Mucosa of gallbladder (tissue), 1 donor: ENCODE measurements around the gene HSDL2. TPM values are rescaled to one million over a fixed set of nuclear protein-coding genes. Genes with fewer than 3 reads are reported as not detected.
"Not testable (repeated sequence)": the region's sequence is repeated elsewhere in the genome, so short reads cannot be mapped to it uniquely, and the experiment has no call there.

Experiments
- DNase-seq: peaks from one replicate; pipeline ENCODE4 v3.0.0-alpha.2; 2020; ENCODE audit warnings: low spot score
- total RNA-seq: library from RNA; stranded (reverse); gene quantifications from one replicate; pipeline ENCODE4 v1.2.1, GENCODE V29; 2021
- donor health status: DM: no; HTN: no; CAD: no.

The HSDL2 gene
- total RNA-seq, 1 donor from 2014 or later = 40.3 TPM

- no peak for DNase-seq
Measured at GRCh38 chr9:112500842-112501241, 120.9 kb downstream of the HSDL2 start.

- DNase-seq = no peak
Measured at GRCh38 chr9:112501287-112501686, 121.4 kb downstream of the HSDL2 start.

GRCh38 chr9:112502175-112502946 is 122.5 kb downstream of the HSDL2 start:
- no peak for DNase-seq

- DNase-seq = no peak
Measured at GRCh38 chr9:112503170-112503569, 123.3 kb downstream of the HSDL2 start.

GRCh38 chr9:112505086-112505485 is 125.2 kb downstream of the HSDL2 start:
- no peak for DNase-seq

- no peak for DNase-seq
Measured at GRCh38 chr9:112505607-112506006, 125.7 kb downstream of the HSDL2 start.

- DNase-seq = no peak
Measured at GRCh38 chr9:112506571-112506970, 126.7 kb downstream of the HSDL2 start.

- DNase-seq = no peak
Measured at GRCh38 chr9:112507001-112507680, 127.2 kb downstream of the HSDL2 start.

GRCh38 chr9:112508377-112508776 is 128.5 kb downstream of the HSDL2 start:
- no peak for DNase-seq

- DNase-seq = not testable (repeated sequence)
Measured at GRCh38 chr9:112512377-112512776, 132.5 kb downstream of the HSDL2 start.

- no peak for DNase-seq
Measured at GRCh38 chr9:112516769-112517168, 136.9 kb downstream of the HSDL2 start.

GRCh38 chr9:112520069-112520468 is 140.2 kb downstream of the HSDL2 start:
- no peak for DNase-seq

- no peak for DNase-seq
Measured at GRCh38 chr9:112520656-112521055, 140.7 kb downstream of the HSDL2 start.

Other genes with a start within 250 kb of the HSDL2 start
- gene SUSD1, start 204.8 kb upstream of the HSDL2 start, total RNA-seq = 20.5 TPM
- 65.2 TPM for gene PTBP3, start 46.5 kb upstream of the HSDL2 start, total RNA-seq
- 11.3 TPM for gene KIAA1958, start 106.7 kb downstream of the HSDL2 start, total RNA-seq